ENCODE data around the gene SSX2IP. TPM values are rescaled to one million over a fixed set of nuclear protein-coding genes. Genes with fewer than 3 reads are reported as not detected.

The SSX2IP gene
- total and polyA plus RNA-seq, 9 of the 15 experiments (the other 6 are each of a cell fraction or from before 2014, with no cell fraction given) = 20.6 to 96.7 (median 61.7) TPM

DNA sequence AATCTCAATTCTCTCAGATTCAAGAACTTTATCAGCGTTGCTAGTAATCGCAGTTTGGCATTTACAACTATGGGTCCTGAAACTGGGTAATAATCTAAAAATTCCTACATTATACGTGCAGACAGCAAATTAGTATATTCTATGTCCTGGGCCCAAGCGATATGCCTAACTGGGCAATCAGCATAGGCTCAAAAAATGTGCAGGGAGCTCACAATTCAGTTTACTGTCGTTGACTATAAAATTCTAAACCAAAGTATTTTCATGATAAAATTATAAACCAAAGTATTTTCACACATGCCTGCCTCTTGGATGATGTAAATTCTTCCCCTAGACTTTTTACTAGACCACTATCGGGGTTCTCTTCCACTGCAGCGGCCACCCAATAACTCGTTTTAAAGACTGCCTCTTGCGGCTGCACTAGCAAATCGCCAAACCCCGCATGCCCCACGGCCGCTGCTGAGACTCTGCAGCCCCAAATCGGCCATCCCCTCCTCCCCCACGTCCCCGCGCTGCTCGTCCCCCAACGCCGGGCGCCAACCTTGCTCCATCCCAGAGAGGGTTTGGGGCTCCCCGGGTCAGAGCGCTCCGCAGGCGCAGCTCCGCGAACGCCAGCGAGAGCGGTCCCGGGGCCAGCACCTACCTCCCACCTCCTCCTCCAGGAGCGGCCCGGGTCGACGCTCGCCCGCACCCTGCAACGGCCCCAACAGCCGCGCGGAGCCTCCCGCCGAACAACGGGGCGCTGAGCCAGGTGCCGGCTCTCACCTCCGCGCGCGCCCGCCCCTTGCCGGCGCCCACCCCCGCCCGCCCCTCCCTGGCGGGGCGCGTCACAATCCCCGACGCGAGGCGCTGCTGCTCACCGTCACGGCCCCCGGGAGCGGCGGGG is 506 bp downstream of the SSX2IP start (continued):
- no peak for TF ChIP-seq HNRNPLL (IDR thresholded peaks at IDR 0.05; ENCODE audit: low read depth, low read length, poor library complexity, severe bottlenecking)
- TF ChIP-seq HNRNPUL1 (IDR thresholded peaks at IDR 0.05; ENCODE audit: low read length) = no peak
- TF ChIP-seq ARID2 (IDR thresholded peaks at IDR 0.05) = no peak
- TF ChIP-seq TEAD4 (IDR thresholded peaks at IDR 0.05; ENCODE audit: low read length) = no peak
- TF ChIP-seq TEAD4 (CRISPR knock-in tag; IDR thresholded peaks at IDR 0.05; ENCODE audit: borderline replicate concordance) = no peak
- TF ChIP-seq PPARD (CRISPR knock-in tag; IDR thresholded peaks at IDR 0.05) = no peak
- TF ChIP-seq ELF1 (tag; IDR thresholded peaks at IDR 0.05) = no peak
- TF ChIP-seq POLR2A (conservative IDR thresholded peaks at IDR 0.05) = peak; percentile 33; the same call in 1 of the 2 replicates
- TF ChIP-seq SIN3B (IDR thresholded peaks at IDR 0.05; ENCODE audit: low read depth) = peak; percentile 30; the same call in 1 of the 2 replicates
- TF ChIP-seq MXI1 (IDR thresholded peaks at IDR 0.05; ENCODE audit: low read depth, low read length) = no peak
- TF ChIP-seq ZNF133 (CRISPR knock-in tag; IDR thresholded peaks at IDR 0.05) = no peak
- TF ChIP-seq NCOA2 (IDR thresholded peaks at IDR 0.05; ENCODE audit: partially characterized antibody in 2 of 2) = no peak
- no peak for TF ChIP-seq TOE1 (IDR thresholded peaks at IDR 0.05; ENCODE audit: borderline replicate concordance)
- TF ChIP-seq TOE1 (CRISPR knock-in tag; IDR thresholded peaks at IDR 0.05; ENCODE audit: borderline replicate concordance, low read depth) = no peak
- TF ChIP-seq, protein P1, sequence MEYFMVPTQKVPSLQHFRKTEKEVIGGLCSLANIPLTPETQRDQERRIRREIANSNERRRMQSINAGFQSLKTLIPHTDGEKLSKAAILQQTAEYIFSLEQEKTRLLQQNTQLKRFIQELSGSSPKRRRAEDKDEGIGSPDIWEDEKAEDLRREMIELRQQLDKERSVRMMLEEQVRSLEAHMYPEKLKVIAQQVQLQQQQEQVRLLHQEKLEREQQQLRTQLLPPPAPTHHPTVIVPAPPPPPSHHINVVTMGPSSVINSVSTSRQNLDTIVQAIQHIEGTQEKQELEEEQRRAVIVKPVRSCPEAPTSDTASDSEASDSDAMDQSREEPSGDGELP (CRISPR knock-in tag; IDR thresholded peaks at IDR 0.05; ENCODE audit: borderline replicate concordance) = no peak
- TF ChIP-seq, protein P2, sequence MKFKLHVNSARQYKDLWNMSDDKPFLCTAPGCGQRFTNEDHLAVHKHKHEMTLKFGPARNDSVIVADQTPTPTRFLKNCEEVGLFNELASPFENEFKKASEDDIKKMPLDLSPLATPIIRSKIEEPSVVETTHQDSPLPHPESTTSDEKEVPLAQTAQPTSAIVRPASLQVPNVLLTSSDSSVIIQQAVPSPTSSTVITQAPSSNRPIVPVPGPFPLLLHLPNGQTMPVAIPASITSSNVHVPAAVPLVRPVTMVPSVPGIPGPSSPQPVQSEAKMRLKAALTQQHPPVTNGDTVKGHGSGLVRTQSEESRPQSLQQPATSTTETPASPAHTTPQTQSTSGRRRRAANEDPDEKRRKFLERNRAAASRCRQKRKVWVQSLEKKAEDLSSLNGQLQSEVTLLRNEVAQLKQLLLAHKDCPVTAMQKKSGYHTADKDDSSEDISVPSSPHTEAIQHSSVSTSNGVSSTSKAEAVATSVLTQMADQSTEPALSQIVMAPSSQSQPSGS (CRISPR knock-in tag; IDR thresholded peaks at IDR 0.05) = no peak
- TF ChIP-seq ZNF551 (CRISPR knock-in tag; IDR thresholded peaks at IDR 0.05) = no peak
- TF ChIP-seq FOXM1 (IDR thresholded peaks at IDR 0.05; ENCODE audit: low read depth) = no peak
- no peak for TF ChIP-seq FOXM1 (CRISPR knock-in tag; IDR thresholded peaks at IDR 0.05; ENCODE audit: low read depth)
- no peak for TF ChIP-seq TCFL5 (CRISPR knock-in tag; conservative IDR thresholded peaks at IDR 0.05)
- TF ChIP-seq ZNF436 (CRISPR knock-in tag; IDR thresholded peaks at IDR 0.05) = no peak
- no peak for TF ChIP-seq ZNF23 (CRISPR knock-in tag; IDR thresholded peaks at IDR 0.05)
- TF ChIP-seq CXXC5 (CRISPR knock-in tag; IDR thresholded peaks at IDR 0.05) = no peak
- TF ChIP-seq ELK1 (CRISPR knock-in tag; IDR thresholded peaks at IDR 0.05) = no peak
- TF ChIP-seq RBM25 (IDR thresholded peaks at IDR 0.05; ENCODE audit: low read depth, low read length, severe bottlenecking) = no peak
- TF ChIP-seq RFX5 (IDR thresholded peaks at IDR 0.05; ENCODE audit: low read depth, low read length) = no peak
- TF ChIP-seq U2AF1 (optimal IDR thresholded peaks at IDR 0.05; ENCODE audit: low read depth, low read length) = no peak
- no peak for TF ChIP-seq SMAD1 (IDR thresholded peaks at IDR 0.05; ENCODE audit: low read depth, low read length, partially characterized antibody)

Measured in K562 (cell line).